Measurements from ENCODE around the gene NSD2.

The NSD2 gene

GRCh38 chr4:1850276-1850675, 20.9 kb upstream of the NSD2 start:
- TF ChIP-seq CTCF (conservative IDR thresholded peaks at IDR 0.05; ENCODE audit: low read depth) = no peak
- peak overlapping the region; percentile 70; the same call in 1 of the 2 replicates for H3K27ac ChIP-seq
- CTCF ChIA-PET = no interaction called here
- no peak for DNase-seq (ENCODE audit: low spot score)
- POLR2A ChIA-PET (ENCODE audit: low non-redundant PET) = no interaction called here

- TF ChIP-seq CTCF (conservative IDR thresholded peaks at IDR 0.05; ENCODE audit: low read depth) = no peak
- POLR2A ChIA-PET (ENCODE audit: low non-redundant PET) = no interaction called here
- no peak for DNase-seq (ENCODE audit: low spot score)
- H3K27ac ChIP-seq = peak overlapping the region; percentile 70
- CTCF ChIA-PET = no interaction called here
Observed at GRCh38 chr4:1851160-1851559, 20.0 kb upstream of the NSD2 start.

- DNase-seq (ENCODE audit: low spot score) = no peak
- CTCF ChIA-PET = no interaction called here
- peak overlapping the region; percentile 70 for H3K27ac ChIP-seq
- POLR2A ChIA-PET (ENCODE audit: low non-redundant PET) = no interaction called here
- no peak for TF ChIP-seq CTCF (conservative IDR thresholded peaks at IDR 0.05; ENCODE audit: low read depth)
Observed at GRCh38 chr4:1851575-1852410, 19.4 kb upstream of the NSD2 start.

- CTCF ChIA-PET = interaction anchor here (0.6 kb wide), 1 partner anchor 17 kb away, joined by 3 read pairs; no protein-coding TSS in a partner anchor
Observed at GRCh38 chr4:1852904-1853623, 18.1 kb upstream of the NSD2 start.

GRCh38 chr4:1854752-1855151, 16.4 kb upstream of the NSD2 start:
- ChIA-PET CTCF (interaction anchor here (0.6 kb wide), 3 partner anchors 9 to 610 kb away, joined by 3 to 4 read pairs (median 3); no protein-coding TSS in a partner anchor), POLR2A (ENCODE audit: low non-redundant PET) (no interaction called here)
- TF ChIP-seq CTCF (conservative IDR thresholded peaks at IDR 0.05; ENCODE audit: low read depth) = no peak
- peak overlapping the region; percentile 89 for H3K27ac ChIP-seq
- no peak for DNase-seq (ENCODE audit: low spot score)

More at GRCh38 chr4:1852904-1853623, 18.1 kb upstream of the NSD2 start:
- DNase-seq (ENCODE audit: low spot score) = no peak
- H3K27ac ChIP-seq = peak overlapping the region; percentile 70
- POLR2A ChIA-PET (ENCODE audit: low non-redundant PET) = no interaction called here
- no peak for TF ChIP-seq CTCF (conservative IDR thresholded peaks at IDR 0.05; ENCODE audit: low read depth)

- no peak for DNase-seq (ENCODE audit: low spot score)
- no peak for TF ChIP-seq CTCF (conservative IDR thresholded peaks at IDR 0.05; ENCODE audit: low read depth)
- POLR2A ChIA-PET (ENCODE audit: low non-redundant PET) = no interaction called here
- CTCF ChIA-PET = interaction anchor here (0.6 kb wide), 2 partner anchors 107 to 611 kb away, joined by 3 to 4 read pairs; no protein-coding TSS in a partner anchor
- peak overlapping the region; percentile 89 for H3K27ac ChIP-seq
Observed at GRCh38 chr4:1855333-1856070, 15.7 kb upstream of the NSD2 start.

Data from RWPE1 (cell line).